ENCODE results near the gene CALD1.

CALD1 gene

GRCh38 chr7:134835463-134835823 lies 56.0 kb downstream of the CALD1 start:
- no peak for DNase-seq (ENCODE audit: low read depth, low spot score)
- TF ChIP-seq CTCF (IDR thresholded peaks at IDR 0.05; ENCODE audit: low read depth, low read length) = no peak
- in situ Hi-C loops (cut with HindIII; ENCODE audit: low sequenced_read_pairs) = no loop called here
- H3K4me3 ChIP-seq (ENCODE audit: low read depth, low read length) = no peak overlapping the region

- no peak for TF ChIP-seq CTCF (IDR thresholded peaks at IDR 0.05; ENCODE audit: low read depth, low read length)
- DNase-seq (ENCODE audit: low read depth, low spot score) = peak; percentile 80
- no peak overlapping the region for H3K4me3 ChIP-seq (ENCODE audit: low read depth, low read length)
- in situ Hi-C loops (cut with HindIII; ENCODE audit: low sequenced_read_pairs) = no loop called here
Measured at GRCh38 chr7:134836447-134836846, 57.0 kb downstream of the CALD1 start.

GRCh38 chr7:134839298-134839697 lies 59.9 kb downstream of the CALD1 start:
- in situ Hi-C loops (cut with HindIII; ENCODE audit: low sequenced_read_pairs) = no loop called here
- no peak overlapping the region for H3K4me3 ChIP-seq (ENCODE audit: low read depth, low read length)
- DNase-seq (ENCODE audit: low read depth, low spot score) = no peak
- TF ChIP-seq CTCF (IDR thresholded peaks at IDR 0.05; ENCODE audit: low read depth, low read length) = no peak

GRCh38 chr7:134842062-134842461 lies 62.6 kb downstream of the CALD1 start:
- TF ChIP-seq CTCF (IDR thresholded peaks at IDR 0.05; ENCODE audit: low read depth, low read length) = no peak
- no peak for DNase-seq (ENCODE audit: low read depth, low spot score)
- in situ Hi-C loops (cut with HindIII; ENCODE audit: low sequenced_read_pairs) = no loop called here
- no peak overlapping the region for H3K4me3 ChIP-seq (ENCODE audit: low read depth, low read length)

DNA sequence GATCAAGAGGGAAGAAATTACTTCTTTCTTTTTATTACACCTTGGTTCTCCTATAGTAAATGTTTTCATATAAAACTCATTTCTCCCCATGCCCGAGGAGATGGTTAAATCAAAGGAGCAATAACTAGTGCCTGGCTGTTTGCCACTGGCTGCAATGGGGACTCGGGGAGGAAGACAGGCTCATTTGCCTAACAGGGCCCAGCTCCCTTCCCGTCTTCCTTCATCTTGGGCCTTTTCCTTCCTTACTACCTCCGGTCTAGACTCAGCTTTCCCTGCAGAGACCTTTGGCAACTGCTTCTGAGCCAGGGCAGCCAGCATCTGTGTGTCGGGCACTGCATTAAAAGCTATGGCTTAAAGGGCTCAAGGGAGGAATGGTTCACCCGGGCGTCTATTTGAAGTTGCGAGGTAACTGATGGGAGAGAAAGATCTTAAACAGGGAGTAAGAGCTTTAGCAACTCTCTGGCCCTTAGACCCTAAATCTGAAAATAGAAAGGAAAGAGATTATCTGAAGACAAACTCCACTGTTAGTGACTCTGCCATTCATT lies 63.5 kb downstream of the CALD1 start:
- TF ChIP-seq CTCF (IDR thresholded peaks at IDR 0.05; ENCODE audit: low read depth, low read length) = no peak
- no peak for DNase-seq (ENCODE audit: low read depth, low spot score)
- H3K4me3 ChIP-seq (ENCODE audit: low read depth, low read length) = no peak overlapping the region
- in situ Hi-C loops (cut with HindIII; ENCODE audit: low sequenced_read_pairs) = no loop called here

DNA sequence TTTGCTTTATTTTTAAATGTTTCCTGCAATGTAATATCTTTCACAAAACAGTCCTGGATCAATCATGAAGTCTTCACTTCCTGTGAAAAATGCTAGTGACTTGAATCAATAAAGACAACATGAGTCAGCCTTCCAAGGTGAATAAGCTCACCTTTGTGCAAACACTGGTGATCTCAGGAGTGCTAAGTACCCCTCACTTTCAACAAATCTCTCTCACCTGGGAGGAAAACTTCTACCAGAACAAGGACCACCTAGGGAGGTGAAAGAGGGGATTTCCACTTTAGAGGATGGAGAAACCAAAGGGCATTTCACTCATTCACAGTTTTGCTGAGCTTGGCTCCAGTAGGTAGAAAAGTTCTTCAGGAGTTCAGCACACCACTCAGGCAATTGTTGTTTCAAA lies 64.8 kb downstream of the CALD1 start:
- no peak for DNase-seq (ENCODE audit: low read depth, low spot score)
- H3K4me3 ChIP-seq (ENCODE audit: low read depth, low read length) = no peak overlapping the region
- in situ Hi-C loops (cut with HindIII; ENCODE audit: low sequenced_read_pairs) = no loop called here
- TF ChIP-seq CTCF (IDR thresholded peaks at IDR 0.05; ENCODE audit: low read depth, low read length) = no peak

DNA sequence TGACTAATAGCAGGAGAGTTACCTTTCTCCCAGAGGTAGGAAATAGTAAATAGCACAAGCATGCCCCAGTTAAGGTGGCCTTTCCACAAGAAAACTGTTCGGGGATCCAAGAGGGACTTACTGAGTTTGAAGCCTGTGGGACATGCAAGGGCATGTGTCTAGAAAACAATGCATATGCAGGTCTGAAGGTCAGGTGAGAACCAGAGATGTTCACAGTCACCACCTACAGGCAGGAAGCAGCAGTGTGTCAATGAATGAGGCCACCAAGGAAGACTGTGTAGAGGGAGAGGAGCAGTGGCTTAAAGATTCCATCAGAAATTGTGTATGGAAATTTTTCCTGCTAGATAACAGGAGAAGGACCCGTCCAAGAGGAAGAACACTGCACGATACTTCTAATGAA lies 66.0 kb downstream of the CALD1 start:
- no peak overlapping the region for H3K4me3 ChIP-seq (ENCODE audit: low read depth, low read length)
- peak; percentile 41 for TF ChIP-seq CTCF (IDR thresholded peaks at IDR 0.05; ENCODE audit: low read depth, low read length)
- DNase-seq (ENCODE audit: low read depth, low spot score) = no peak
- in situ Hi-C loops (cut with HindIII; ENCODE audit: low sequenced_read_pairs) = no loop called here

Measured in astrocyte of the spinal cord (primary cell).